Stromal cell of bone marrow (primary cell): ENCODE results near the gene CCL13.

ENCODE experiments used
- DNase-seq: peaks from one replicate; pipeline ENCODE4 v3.0.0-alpha.2; 2012; ENCODE audit warnings: low read depth

CCL13 gene

DNA sequence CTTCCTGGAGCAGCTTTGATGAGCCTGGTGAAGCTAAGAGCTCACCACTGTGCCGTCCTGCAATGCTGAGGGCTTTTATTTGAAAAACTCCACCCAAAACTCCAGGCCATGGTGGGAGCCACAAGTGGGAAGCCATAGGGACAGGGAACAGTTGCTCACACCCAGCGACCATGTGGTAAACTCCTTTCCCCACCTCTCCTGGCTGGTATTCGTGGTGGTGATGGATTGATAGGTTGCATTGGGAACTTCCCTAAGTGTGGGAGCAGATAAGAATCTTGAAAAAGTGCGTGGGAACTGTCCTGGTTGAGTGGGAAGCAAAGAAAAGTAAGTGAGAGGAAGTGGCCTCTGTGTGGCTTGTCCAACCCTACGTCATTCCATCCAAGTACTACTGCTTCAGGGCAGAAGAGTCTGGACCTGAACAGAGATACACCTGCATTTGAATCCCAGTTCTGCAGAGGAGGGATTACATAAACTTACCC lies 6.9 kb downstream of the CCL13 start, which contains the start of gene CCL1:
Gene CCL1, minus strand, starts transcription at position 51 of the 479 bp plus-strand sequence. CDS start 72 bp downstream, outside the sequence.
- no peak for DNase-seq

DNA sequence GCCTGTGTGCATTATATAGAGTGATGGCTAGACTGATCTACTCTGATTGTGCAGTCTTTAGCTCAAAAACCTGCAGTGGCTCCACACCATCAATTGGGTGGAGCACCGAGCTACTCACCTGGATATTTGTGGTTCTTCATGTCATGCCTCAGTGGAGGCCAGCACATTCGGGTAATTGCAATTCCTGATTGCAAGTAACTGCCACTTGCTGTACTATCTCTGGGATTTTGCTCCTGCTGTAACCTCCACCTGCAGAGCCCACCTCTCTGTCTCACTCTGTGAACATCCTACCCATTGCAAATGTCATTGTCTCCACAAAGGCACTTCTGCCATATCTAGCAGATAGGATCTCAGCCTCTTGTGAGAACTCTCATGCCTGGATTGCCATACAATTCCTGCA lies 8.5 kb downstream of the CCL13 start:
- DNase-seq: no peak

DNA sequence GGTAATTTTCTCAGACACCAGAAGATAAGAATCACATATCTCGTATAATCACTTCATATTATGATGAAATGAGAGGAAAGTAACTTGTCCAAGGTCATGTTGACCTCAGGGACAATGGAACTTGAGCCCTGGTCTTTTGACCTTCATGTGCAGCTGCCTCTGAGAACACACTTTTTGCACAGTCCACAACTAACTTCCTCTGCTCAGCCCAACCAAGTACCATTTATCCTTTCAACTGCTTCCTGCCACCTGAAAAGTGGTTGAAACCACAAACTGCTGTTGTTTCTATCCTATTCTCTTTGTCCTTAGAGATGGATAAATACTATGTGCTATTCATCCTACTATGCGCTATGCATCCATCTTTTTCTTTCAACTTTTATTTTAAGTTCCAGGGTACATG lies 9.1 kb downstream of the CCL13 start:
- DNase-seq: no peak

DNA sequence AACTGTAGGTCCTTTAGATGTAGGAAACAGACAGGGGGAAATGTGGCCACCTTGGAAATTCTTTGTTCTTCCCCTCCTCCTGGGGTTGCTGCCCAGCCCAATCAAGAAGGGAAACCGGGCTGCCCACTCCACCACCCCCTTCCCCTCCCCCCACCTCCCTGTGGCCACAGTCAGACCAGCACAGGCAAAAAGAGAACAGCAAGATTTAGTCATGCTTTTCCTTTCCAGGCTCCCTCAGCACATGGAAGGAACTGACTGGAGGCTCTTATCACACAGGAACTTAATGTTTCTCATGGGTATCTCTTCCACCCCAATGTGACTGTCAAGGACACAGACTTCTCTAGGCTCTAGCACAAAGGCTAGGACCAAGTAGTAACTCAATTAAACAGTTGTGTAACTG lies 9.7 kb downstream of the CCL13 start:
- DNase-seq: no peak

DNA sequence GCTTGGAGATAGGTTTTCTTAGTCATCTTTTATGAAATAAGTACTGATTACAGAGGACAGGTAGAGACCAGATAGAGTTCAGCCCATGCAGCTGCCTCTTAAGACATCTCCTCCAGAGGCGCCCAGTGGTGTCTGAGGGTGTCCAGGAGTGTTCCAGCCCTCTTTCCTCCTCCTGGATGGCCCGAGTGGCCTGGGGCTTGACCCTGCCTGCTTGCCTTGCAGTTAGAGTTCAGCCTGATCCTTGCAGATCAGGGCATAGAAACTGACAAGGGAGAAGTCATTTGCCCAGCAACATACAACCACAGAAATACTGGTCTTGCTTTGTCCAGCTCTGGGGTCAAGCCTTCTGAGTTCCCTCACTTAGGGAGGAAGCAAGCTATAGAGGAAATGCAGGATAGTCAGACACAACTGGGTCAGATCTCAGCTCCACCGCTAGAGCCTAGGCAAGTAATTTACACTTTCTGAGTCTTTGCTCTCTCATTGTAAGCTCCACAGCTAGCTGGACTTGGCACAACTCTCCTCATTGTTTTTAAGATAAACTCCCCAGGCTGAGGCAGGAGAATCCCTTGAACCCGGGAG lies 10.3 kb downstream of the CCL13 start:
- no peak for DNase-seq

DNA sequence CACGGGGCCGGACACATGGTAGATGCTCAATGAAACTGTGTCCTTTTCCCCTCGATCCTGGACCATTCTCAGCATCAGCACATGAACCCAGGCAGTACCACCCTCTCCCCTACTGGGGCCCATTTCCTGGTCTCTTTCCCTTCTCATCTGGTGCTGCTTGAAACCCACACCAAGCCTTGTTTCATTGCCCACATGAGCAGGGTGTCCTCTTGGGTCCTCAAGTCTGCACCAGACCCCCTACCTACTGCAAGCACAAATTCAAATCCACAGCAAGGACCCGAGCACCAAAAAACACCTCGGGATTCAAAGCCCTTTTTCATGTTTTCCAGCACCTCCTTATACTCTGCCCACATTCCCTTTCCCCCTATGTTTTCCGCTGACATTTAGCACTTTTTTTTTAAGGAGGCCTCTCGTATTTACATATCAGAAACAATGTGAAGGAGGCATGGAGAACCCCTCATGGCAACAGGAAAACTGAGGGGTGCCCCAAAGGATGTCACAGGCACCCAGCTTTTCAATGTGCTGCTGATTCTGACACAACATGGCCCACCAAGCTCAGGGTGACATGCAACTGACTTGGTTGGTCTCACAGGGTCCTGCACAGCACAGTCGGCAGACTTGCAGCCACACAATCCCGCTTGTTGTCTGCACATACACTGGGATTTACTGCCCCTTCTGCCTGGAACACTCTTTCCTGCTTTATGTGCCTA lies 11.4 kb downstream of the CCL13 start:
- DNase-seq: no peak

DNA sequence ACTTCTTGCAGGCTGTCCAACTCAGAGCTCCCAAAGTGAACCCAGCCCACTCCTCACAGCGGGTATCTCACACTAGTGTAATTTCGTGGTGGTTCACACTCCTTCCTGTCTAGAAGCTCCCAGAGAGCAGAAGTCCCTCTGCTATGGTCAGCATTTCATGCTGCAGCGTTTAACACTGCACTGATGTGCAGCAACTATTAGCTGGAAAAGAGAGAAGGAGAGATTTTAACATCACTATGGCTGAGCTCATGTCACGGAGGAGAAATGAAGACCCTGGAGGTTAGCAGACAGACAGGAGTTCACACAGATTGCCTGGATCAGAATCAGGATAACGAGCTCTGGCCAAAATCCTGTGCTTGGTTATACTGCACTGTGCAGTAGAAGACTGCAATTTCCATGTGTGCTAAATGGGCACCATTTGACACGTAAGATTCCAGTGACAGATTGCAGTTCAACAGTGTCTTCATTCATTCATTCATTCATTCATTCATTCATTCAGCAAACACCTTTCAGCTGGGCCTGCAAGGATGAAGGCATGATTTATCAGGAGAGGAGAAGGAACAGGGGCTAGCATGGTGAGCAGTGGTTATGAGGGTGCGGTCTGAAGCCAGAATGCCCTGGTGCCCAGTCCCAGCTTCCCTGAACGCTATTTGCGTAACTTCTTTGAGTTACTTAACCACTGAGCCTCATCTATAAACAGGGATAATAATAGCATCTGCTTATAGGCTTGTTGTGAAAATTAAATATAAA lies 12.1 kb downstream of the CCL13 start:
- no peak for DNase-seq

DNA sequence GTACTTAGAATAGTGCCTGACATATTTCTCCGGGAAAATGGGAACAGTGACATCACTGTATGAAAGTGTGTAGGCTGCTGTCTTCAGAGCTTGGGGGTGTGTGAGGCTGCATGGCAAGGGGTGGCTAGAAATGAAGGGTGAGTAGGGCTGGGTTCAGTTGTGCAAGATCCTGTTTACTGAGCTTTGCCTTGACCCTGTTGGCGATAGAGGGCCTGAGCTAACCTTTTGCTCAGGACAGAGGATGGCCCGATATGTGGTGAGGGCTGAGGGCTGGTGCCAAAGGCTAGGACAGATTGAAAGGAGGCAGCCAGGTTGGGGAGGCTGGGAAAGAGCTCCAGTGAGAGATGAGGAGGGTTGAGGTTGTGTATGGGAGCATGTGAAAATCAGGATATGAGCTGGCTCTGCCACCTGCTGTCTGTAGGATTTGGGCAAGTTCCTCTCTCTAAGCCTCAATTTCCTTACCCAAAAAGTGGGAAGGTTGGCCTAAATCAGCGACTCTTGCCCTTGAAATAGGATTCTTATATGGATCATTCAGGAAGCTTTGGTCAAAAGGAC lies 12.7 kb downstream of the CCL13 start:
- no peak for DNase-seq

DNA sequence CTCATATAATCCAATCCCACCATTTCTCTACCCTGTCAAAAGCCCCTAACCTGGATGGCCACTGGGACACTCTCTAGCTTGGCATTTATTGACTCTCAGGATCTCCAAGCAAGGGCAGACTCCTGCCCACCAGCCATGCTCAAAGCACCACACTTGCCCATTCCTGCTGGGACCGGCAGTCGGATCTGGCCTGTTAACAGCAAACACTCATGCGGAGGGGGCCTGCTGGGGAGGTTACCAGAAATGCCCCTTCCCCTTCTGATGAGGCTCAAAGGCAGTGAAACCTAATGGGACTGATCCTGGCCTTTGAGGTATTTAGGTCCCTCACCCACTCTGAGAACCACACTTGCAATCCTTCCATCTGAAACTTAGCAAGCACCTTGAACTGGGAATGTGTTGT lies 13.3 kb downstream of the CCL13 start:
- DNase-seq: no peak

DNA sequence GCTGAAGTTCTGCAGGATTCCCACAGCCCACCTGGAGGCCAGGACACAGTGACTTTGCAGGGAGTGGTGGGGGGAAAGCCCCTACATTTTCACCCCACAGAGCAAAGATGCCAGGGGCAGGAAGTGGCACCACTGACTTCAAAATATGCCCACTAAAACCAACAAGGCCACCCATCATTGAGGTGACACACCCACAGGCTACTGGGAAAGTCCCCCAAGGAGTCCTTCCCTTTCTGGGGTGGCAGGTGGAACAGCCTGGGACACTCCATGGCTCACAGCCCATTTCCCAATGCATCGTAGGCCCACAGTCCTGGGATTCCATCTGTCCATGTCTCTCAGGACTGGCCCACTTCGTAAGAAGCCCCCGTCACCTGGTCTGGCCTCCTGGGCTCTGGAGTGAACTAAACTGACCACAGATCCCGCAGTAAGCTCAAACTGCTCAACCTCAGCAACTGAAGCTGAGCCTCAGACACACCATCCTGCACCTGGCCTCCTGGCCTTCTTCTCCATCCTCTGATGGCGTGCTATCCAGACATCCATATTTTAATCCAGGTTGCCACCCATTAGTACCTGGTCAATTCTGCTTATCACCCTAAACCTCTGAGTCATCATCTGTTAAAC lies 14.2 kb downstream of the CCL13 start:
- DNase-seq: no peak

DNA sequence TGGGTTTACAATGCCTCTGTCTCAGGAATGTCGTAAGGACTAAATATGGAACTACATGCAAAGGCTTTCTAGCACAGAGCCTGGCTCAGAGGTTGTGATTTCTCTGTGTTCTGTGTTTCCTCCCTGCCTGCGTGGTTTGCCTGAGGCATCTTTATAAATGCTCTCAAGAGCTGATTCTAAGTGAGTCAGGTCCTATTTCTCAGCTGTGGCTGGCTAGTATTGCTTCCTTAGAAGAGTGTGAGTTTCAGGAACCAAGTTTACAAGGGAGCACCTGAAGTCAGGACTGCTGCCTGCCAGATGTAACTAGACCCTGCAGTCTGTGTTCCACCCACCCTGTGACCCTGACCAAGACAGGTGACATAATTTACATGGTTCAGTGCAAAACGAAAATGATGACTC lies 14.7 kb downstream of the CCL13 start:
- DNase-seq: no peak

DNA sequence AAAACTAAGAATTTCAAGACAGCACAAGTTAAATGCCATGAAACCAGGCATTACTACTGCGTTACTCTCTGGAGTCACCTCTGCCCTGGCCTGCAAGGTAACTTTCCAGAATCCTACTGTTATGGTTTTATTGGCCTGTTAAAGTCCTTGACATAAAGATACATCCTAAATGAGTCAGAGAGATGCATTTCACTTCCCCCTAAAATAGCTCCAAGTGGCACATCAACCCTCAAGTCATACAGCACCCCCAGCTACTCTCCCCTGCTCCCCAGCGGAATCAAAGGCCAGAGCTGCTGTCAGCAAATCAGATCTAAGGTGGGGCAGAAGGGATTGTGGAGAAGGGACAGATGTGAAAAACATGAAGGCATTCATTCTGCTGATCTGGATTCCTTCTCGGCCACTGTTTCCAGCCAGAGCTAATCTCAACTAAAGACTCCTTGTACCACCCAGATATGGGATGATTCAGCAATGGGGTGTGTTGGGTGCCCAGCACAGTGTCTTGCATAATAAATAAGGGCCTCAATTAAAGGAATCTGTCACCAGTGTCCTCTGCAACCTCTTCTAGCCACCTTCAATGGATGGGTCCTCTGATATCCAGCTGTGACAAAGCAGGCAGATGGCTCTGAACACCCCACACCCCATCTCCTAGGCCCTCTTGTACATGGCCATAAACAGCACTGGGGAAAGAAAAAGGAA lies 15.3 kb downstream of the CCL13 start:
- DNase-seq: no peak

DNA sequence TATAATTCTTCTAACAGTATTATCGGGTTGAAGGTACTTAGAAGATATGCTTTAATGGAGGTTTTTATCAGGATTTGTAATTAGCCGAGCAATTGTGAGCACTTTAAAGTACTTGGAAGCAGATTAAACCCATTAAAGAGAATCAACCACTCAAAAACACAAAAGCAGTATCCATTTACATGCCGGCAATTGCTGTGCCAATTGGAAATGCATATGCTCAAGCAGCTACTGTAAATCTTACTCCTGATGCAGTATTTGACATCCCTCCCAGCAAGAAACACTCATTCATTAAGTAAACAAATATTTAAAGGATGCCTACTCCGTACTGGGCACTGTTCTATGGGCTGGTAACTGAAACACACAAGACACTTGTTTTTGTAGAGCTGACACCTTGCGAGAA lies 18.2 kb downstream of the CCL13 start:
- no peak for DNase-seq

DNA sequence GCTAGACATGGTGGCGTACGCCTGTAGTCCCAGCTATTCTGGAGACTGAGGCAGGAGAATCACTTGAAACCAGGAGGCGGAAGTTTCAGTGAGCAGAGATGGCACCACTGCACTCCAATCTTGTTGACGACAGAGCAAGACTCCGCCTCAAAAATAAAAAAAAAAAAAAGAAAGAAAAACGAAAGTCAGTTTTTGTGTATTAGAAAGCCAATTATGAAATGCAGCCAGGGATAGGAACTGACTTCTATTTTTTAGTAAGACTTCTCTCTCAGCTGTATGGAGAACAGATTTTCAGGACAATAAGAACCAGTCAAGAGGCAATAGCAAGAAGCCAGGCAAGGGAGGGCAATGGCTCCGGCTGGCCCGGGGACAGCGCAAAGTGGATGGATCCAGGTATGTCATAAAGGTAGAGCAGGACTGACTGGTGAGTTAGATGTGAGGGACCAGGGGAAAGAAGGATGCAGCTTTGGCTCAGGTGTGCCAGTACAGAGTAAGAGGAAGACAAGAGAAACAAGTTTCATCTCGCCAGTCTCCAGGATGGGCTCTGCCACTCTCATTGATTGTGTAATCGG lies 19.2 kb downstream of the CCL13 start:
- no peak for DNase-seq

DNA sequence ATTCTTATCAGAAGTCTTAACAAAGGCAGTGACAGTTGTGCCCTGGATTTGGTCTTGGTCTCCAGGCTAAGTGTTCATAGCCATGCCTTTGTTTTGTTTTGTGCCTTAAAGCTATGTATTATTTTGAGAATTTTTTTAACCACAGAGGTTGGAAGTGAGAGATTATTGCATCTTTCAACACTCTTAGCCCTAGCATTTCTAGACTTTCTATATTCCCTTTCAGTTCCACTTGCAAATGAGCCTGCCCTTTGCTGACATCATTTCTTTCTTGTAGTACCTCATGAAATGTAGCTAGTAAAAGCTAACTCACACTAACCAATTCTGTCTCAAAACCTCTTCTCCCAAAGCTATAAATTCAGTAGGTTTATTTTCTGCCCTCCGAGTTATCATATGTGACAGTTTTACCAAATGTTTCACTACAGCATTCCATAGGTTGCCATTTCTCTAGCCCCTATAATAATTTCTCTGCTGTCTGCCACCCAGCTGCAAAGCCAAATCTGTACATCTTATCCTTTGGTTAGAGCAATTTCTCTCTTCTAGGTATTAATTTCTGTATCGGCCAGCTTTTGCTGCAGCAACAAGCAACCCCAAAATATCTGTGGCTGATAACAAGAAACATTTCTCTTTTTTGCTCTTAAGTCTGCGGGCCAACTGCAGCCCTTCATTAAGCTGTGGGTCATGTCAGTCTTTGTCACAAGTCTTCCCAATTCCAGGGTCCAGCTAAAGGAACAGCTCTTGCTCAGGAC lies 21.0 kb downstream of the CCL13 start:
- DNase-seq: no peak

DNA sequence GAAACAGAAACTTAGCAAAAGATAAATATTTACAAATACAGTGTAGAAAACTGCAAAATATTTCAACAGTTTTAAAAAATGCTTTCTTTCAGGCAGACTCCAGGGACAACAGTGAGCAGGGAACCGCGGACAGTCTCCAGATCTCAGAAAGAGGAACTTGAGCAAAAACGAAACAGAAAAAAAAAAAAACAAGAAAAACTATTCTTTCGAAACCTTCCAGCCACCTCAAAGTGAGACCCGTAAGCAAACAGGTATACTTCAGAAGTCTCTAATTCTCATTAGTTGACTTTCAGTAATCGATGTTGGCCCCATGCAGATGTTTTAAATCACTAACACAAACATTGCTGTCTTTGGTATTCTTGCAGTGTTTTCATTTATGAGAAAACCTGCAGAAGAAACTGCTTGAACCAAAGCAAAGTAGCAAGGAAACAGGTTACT lies 22.4 kb downstream of the CCL13 start:
- no peak for DNase-seq

DNA sequence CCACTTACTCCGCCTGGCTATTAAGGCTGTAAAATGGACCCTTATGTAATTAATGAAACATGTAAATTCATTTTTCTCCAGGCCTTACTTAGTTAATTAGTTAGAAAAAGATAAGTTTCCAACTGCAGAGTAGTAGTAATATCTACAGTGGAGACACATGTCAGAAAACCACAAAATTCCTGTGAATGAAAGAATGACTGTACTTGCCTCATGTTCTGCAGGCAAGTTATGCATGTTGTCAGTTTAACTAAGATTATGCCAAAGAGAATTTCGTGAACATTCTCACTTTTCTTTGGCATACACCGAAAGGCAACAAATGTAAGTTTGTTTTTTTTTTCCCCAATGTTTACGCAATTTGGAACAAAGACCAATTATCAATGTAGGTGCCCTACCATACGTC lies 23.6 kb downstream of the CCL13 start:
- DNase-seq: no peak

DNA sequence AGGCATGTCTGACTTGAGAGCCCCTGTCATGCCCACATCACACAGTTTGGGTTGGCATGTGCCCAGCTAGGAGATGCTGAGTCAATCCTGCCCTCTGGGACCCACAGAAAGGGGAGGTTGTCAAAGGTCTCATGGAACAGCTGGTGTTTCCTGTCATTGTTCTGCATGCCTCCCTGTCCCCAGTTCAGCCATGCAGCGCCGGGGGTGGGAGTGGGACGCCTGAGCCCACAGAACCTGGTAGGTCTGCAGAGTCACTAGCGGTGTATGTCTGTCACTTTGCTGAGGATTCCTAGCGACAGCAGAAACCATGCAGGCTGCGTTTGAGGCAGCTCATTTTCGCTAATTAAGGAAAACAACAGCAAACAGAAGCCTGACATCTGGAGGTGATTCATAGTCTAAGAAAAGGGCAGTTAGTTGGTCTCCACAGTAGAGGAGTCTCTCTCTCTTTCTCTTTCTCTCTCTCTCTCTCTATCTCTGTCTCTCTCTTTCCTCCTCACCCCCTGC lies 26.4 kb downstream of the CCL13 start:
- DNase-seq: no peak

DNA sequence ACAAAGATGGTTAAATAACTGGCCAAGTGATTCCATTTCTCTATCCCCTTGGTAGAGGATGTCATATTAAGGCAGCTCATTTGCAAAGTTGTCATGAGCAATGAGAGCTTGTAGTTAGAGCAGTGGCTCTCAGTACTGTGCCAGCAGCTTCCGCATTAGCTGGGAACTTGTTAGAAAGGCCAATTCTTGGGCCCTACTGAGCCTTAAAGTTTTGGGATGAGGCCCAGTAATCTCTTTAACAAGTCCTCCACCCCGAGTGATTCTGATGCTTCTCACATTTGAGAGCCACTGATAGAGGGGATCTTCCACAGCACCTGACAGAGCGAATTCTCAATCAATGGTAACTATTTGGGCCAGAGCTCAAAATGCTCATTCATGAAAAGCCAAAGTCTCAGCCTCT lies 26.9 kb downstream of the CCL13 start:
- DNase-seq: no peak

DNA sequence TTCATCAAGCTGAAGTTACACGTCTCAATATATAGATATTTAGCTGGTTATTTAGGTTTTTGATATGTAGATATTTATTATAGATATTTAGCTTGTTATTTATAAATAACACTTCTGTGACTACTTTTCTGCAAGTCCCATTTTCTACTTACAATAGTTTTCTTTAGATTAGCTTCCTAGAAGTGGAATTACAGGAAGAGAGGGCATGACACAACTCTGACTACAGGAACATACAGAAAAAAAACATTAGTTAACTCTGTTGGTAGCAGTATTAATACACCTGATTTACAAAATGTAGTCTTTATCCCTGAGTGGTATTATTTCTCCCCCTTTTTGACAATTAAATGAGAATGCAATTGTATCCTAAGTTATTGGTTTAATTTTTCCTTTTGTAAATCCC lies 28.0 kb downstream of the CCL13 start:
- no peak for DNase-seq
